Kidney (tissue), 14 donors: Measurements from ENCODE around the gene NEGR1. TPM values are rescaled to one million over a fixed set of nuclear protein-coding genes. Genes with fewer than 3 reads are reported as not detected.

ENCODE experiments used
- DNase-seq, 5 donors: peaks; one replicate each; pipeline ENCODE4 v3.0.0-alpha.2; 2013 to 2020
- FAIRE-seq: peaks from 2 replicates; lab custom pipeline; 2012; peaks lifted over from hg19 to GRCh38; lab: Jason Lieb, UNC
- H3K27ac ChIP-seq, 2 donors: one replicate each; pipeline ENCODE4 v1.7.0; 2013; ENCODE audit warnings: low read depth in 2 of 2, low read length in 2 of 2, inconsistent platforms in 1 of 2
- H3K27me3 ChIP-seq: one replicate; pipeline ENCODE4 v1.7.1; 2013; ENCODE audit warnings: low read length, inconsistent platforms; ENCODE audit not compliant: control insufficient read depth, insufficient read depth
- H3K36me3 ChIP-seq, 3 donors: one replicate each; pipeline versions ENCODE4 v1.7.0 to v1.7.1; 2013; ENCODE audit warnings: low read length in 3 of 3, control low read depth in 1 of 3, inconsistent platforms in 1 of 3; ENCODE audit not compliant: insufficient read depth in 3 of 3, control insufficient read depth in 2 of 3
- H3K4me1 ChIP-seq, 3 donors: one replicate each; pipeline versions ENCODE4 v1.7.0 to v1.7.1; 2013; ENCODE audit warnings: low read length in 3 of 3, inconsistent platforms in 1 of 3, low read depth in 1 of 3; ENCODE audit not compliant: control insufficient read depth in 2 of 3, insufficient read depth in 2 of 3
- H3K4me3 ChIP-seq, 3 donors: one replicate each; pipeline versions ENCODE4 v1.7.0 to v1.8.1; 2013; ENCODE audit warnings: low read length in 3 of 3, control low read depth in 1 of 3, inconsistent platforms in 1 of 3
- H3K9ac ChIP-seq, 3 donors: one replicate each; pipeline versions ENCODE4 v1.7.0 to v1.7.1; 2013; ENCODE audit warnings: low read length in 3 of 3, control low read depth in 1 of 3, inconsistent platforms in 1 of 3
- H3K9me3 ChIP-seq, 3 donors: one replicate each; pipeline versions ENCODE4 v1.7.0 to v1.7.1; 2013; ENCODE audit warnings: low read length in 3 of 3, control low read depth in 1 of 3, inconsistent platforms in 1 of 3; ENCODE audit not compliant: control insufficient read depth in 2 of 3, insufficient read depth in 1 of 3
- intact Hi-C: fragments of 100-400 bp; cut with DNase I; formaldehyde crosslinking; loops from one replicate; pipeline ENCODE4 v1.11.1; 2022
- polyA plus RNA-seq: library from polyadenylated mRNA; stranded (reverse); fragments of 350-450 nt; fragmentation: Illumina TruSeq; extraction: RNeasy Lipid Tissue Mini Kit (QIAGEN cat#74804); gene quantifications from one replicate; pipeline ENCODE4 v1.2.3, GENCODE V29; 2014; ENCODE audit warnings: low read depth, low replicate concordance; ENCODE audit not compliant: insufficient read depth
- total RNA-seq: library from RNA; stranded (reverse); fragmentation: NEBNext Ultra II Directional; extraction: Animal tissue kit (Norgen Biotek cat#: 25700); gene quantifications from one replicate; pipeline ENCODE4 v1.2.1, GENCODE V29; 2021
- TF ChIP-seq, protein P1 (sequence below): IDR thresholded peaks from 3 replicates; pipeline ENCODE4 v1.5.1; 2012; ENCODE audit warnings: mild to moderate bottlenecking, moderate library complexity, borderline replicate concordance; ENCODE audit not compliant: insufficient read depth; ENCODE audit errors: extremely low read depth
- donor health status: control.
- donor health status: control.
- donor health status: control.
- donor health status: control.
- donor health status: control.
- donor health status: DM: yes; HTN: yes; CAD: no.
- donor health status: Normal renal cell carcinoma (clear cell type).

Gene NEGR1
- total and polyA plus RNA-seq, 2 donors from 2014 or later: 3.0 to 10.2 TPM

DNA sequence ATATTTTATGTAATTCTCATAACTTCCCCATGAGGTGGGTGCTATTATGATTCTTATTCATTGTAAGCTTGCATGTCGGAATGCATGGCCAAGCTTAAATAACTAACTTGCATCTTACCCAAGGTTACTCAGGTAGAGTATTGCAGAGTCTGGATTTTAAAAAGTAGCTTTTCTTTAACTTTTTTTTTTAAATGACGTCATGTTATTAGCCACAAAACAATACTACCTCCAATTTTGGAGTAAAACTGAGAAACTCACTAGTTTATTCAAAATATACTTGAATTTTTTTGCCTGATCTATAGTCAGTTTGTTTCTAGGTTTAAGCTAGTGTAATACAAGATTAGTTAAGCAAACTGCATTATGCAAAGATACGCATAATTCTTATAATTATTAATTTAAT is 57.8 kb downstream of the NEGR1 start:
- Histone ChIP-seq H3K4me1 (no peaks in the 10 kb centered on the region), H3K9ac (no peak overlapping the region), H3K9me3 (no peaks in the 10 kb centered on the region), H3K4me3 (no peak overlapping the region), H3K27ac (no peak overlapping the region), H3K36me3 (no peaks in the 10 kb centered on the region), H3K27me3 (no peaks in the 10 kb centered on the region)
- DNase-seq (no peak), FAIRE-seq (no peak)
- intact Hi-C loops: no loop called here
- TF ChIP-seq, protein P1, sequence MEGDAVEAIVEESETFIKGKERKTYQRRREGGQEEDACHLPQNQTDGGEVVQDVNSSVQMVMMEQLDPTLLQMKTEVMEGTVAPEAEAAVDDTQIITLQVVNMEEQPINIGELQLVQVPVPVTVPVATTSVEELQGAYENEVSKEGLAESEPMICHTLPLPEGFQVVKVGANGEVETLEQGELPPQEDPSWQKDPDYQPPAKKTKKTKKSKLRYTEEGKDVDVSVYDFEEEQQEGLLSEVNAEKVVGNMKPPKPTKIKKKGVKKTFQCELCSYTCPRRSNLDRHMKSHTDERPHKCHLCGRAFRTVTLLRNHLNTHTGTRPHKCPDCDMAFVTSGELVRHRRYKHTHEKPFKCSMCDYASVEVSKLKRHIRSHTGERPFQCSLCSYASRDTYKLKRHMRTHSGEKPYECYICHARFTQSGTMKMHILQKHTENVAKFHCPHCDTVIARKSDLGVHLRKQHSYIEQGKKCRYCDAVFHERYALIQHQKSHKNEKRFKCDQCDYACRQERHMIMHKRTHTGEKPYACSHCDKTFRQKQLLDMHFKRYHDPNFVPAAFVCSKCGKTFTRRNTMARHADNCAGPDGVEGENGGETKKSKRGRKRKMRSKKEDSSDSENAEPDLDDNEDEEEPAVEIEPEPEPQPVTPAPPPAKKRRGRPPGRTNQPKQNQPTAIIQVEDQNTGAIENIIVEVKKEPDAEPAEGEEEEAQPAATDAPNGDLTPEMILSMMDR: no peak

GRCh38 chr1:72221811-72222210 is 60.5 kb downstream of the NEGR1 start:
- H3K36me3 ChIP-seq: no peaks in the 10 kb centered on the region
- H3K4me1 ChIP-seq: no peaks in the 10 kb centered on the region
- TF ChIP-seq, protein P1: no peak
- DNase-seq (peak in 1 of 5 donors; percentile 33), FAIRE-seq (no peak)
- no peak overlapping the region for H3K9ac ChIP-seq
- intact Hi-C loops: no loop called here
- H3K9me3 ChIP-seq: no peaks in the 10 kb centered on the region
- H3K27me3 ChIP-seq: no peaks in the 10 kb centered on the region
- no peak overlapping the region for H3K27ac ChIP-seq
- no peak overlapping the region for H3K4me3 ChIP-seq

- Histone ChIP-seq H3K27me3 (no peaks in the 10 kb centered on the region), H3K9me3 (no peaks in the 10 kb centered on the region), H3K36me3 (no peaks in the 10 kb centered on the region), H3K4me3 (no peak overlapping the region), H3K9ac (no peak overlapping the region), H3K27ac (no peak overlapping the region), H3K4me1 (no peaks in the 10 kb centered on the region)
- intact Hi-C loops: no loop called here
- TF ChIP-seq, protein P1: no peak
- DNase-seq (no peak), FAIRE-seq (peak; percentile 73)
Observed at GRCh38 chr1:72218141-72218739, 64.1 kb downstream of the NEGR1 start.

DNA sequence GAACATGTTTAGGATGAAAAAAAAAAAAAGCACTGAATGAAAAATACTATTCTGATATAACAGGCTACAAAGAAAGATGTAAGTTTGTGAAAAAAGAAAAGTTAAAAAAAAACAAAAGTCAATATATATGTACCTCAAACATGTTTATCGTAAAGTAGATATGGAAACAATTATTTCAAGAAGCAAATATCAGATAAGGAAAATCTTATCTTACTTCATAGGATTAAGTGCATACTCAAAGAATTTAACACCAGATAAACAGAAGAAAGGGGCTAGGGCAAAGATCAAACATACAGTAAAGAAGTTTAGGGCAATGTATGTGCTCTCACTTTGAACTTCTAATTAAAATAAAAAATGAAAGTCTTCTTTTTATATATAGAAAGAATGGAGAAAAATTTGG is 75.3 kb downstream of the NEGR1 start:
- no peak for FAIRE-seq
- DNase-seq: no peak
- no peak overlapping the region for H3K9ac ChIP-seq
- no peaks in the 10 kb centered on the region for H3K27me3 ChIP-seq
- TF ChIP-seq, protein P1: no peak
- H3K27ac ChIP-seq: no peak overlapping the region
- H3K9me3 ChIP-seq: no peaks in the 10 kb centered on the region
- H3K4me1 ChIP-seq: no peaks in the 10 kb centered on the region
- no peaks in the 10 kb centered on the region for H3K36me3 ChIP-seq
- intact Hi-C loops: no loop called here
- no peak overlapping the region for H3K4me3 ChIP-seq
